Epithelial cell of esophagus (primary cell): ENCODE measurements around the gene LSM2.
"Not testable (repeated sequence)": the region's sequence is repeated elsewhere in the genome, so short reads cannot be mapped to it uniquely, and the experiment has no call there.

ENCODE experiments used
- DNase-seq: peaks from one replicate; pipeline ENCODE4 v3.0.0; 2010; ENCODE audit warnings: low read depth
- H3K4me3 ChIP-seq: 2 replicates; pipeline ENCODE4 v1.5.1; 2011; ENCODE audit warnings: mild to moderate bottlenecking, low read length, control low read depth
- TF ChIP-seq, protein P1 (sequence below): IDR thresholded peaks from 2 replicates; pipeline ENCODE4 v1.5.1; 2011; ENCODE audit warnings: low read depth, mild to moderate bottlenecking, low read length, control low read depth, inconsistent platforms; ENCODE audit not compliant: insufficient read depth; ENCODE audit errors: missing control alignments

Gene LSM2

GRCh38 chr6:31838968-31839367, 32.2 kb upstream of the LSM2 start:
- no peak overlapping the region for H3K4me3 ChIP-seq
- DNase-seq, result no peak
- TF ChIP-seq, protein P1, sequence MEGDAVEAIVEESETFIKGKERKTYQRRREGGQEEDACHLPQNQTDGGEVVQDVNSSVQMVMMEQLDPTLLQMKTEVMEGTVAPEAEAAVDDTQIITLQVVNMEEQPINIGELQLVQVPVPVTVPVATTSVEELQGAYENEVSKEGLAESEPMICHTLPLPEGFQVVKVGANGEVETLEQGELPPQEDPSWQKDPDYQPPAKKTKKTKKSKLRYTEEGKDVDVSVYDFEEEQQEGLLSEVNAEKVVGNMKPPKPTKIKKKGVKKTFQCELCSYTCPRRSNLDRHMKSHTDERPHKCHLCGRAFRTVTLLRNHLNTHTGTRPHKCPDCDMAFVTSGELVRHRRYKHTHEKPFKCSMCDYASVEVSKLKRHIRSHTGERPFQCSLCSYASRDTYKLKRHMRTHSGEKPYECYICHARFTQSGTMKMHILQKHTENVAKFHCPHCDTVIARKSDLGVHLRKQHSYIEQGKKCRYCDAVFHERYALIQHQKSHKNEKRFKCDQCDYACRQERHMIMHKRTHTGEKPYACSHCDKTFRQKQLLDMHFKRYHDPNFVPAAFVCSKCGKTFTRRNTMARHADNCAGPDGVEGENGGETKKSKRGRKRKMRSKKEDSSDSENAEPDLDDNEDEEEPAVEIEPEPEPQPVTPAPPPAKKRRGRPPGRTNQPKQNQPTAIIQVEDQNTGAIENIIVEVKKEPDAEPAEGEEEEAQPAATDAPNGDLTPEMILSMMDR, result no peak

GRCh38 chr6:31838114-31838553, 31.4 kb upstream of the LSM2 start:
- not testable (repeated sequence) for DNase-seq, H3K4me3 ChIP-seq

- H3K4me3 ChIP-seq, result peak overlapping the region; percentile 92
- no peak for DNase-seq
- TF ChIP-seq, protein P1, result no peak
Observed at GRCh38 chr6:31837369-31838113, 30.8 kb upstream of the LSM2 start.

DNA sequence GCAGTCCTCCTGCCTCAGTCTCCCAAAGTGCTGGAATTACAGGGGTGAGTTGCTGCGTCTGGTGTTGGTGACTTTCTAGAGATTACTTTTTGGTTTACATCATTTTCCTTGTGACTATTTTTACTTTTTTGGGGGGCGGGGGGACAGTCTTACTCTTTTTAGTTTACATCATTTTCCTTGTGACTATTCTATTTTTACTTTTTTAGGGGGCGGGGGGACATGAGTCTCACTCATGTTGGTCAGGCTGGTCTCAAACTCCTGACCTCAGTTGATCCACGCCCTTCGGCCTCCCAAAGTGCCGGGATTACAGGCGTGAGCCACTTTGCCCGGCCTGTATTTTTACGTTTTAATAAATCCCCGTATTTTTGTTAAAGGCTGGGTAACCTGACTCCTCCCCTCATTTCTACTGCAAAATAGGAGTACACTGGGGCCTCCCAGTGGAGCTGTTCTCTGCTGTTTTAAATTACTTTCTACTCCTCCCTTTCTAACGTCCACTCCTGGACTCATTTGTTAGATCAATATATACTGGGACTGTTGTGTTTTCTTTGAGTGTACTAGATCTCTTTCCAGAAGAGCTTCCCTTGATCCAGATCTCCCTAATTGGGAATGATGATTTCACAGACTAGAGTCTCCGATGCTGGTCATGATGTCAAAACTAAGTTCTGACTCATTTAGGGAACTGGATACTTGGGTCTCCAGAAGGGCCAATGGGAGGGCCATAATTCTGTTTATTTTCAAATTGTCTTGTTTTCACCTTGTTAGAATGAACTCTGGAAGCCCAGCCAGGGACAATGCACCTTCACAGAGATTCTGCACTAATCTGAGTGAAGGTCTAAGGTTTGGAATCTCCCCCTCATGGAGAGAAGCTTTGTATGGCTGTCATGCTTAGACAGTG, 30.0 kb upstream of the LSM2 start:
- TF ChIP-seq, protein P1, result peak; percentile 18
- DNase-seq, result no peak
- peak overlapping the region; percentile 92 for H3K4me3 ChIP-seq

DNA sequence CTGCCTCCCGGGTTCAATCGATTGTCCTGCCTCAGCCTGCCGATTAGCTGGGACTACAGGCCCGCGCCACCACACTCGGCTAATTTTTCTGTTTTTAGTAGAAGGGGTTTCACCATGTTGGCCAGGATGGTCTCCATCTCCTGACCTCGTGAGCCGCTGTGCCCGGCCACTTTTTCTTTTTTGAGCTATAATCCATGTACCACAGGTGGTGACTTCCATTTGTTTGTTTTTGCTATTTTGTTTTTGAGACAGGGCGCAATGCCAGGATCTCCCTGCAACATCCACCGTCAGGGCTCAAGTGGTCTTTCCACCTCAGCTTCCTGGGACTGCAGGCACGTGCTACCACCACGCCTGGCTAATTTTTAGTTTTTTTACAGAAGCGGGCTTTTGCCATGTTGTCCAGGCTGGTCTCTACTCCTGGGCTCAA, 29.3 kb upstream of the LSM2 start:
- peak overlapping the region; percentile 92 for H3K4me3 ChIP-seq
- TF ChIP-seq, protein P1, result no peak
- DNase-seq, result no peak

GRCh38 chr6:31834367-31835250, 27.8 kb upstream of the LSM2 start:
- TF ChIP-seq, protein P1, result no peak
- peak; percentile 80 for DNase-seq
- H3K4me3 ChIP-seq, result peak overlapping the region; percentile 92
